Vagina (tissue), 2 donors: ENCODE measurements around the gene DCDC2B.
A peak's percentile ranks its signal among the peaks of the same experiment; 100 is the strongest.

Source experiments
- CTCF ChIP-seq, 3 experiments: fragments of 450-650 bp in 2 of 3; fragments of 200-600 bp in 1 of 3; sonication (generic) in 1 of 3; IDR thresholded peaks; one replicate each; pipeline ENCODE4 v1.5.1; 2017 to 2019; ENCODE audit warnings: antibody characterized with exemption in 3 of 3, mild to moderate bottlenecking in 2 of 3, moderate library complexity in 2 of 3
- POLR2A ChIP-seq, 2 donors: fragments of 450-650 bp; IDR thresholded peaks; one replicate each; pipeline ENCODE4 v1.6.1; 2017; ENCODE audit warnings: antibody characterized with exemption in 2 of 2, mild to moderate bottlenecking in 2 of 2, moderate library complexity in 2 of 2
- POLR2AphosphoS5 ChIP-seq, 2 donors: sonication (generic); formaldehyde crosslinking; IDR thresholded peaks; one replicate each; pipeline ENCODE4 v1.9.0; 2017; ENCODE audit warnings: antibody characterized with exemption in 2 of 2, mild to moderate bottlenecking in 2 of 2, low read depth in 1 of 2; ENCODE audit not compliant: insufficient read depth in 1 of 2

- TF ChIP-seq CTCF (IDR thresholded peaks at IDR 0.05), result no peak
- no peak for TF ChIP-seq POLR2A (IDR thresholded peaks at IDR 0.05)
- TF ChIP-seq POLR2AphosphoS5 (IDR thresholded peaks at IDR 0.05; ENCODE audit: insufficient read depth in 1 of 2, low read depth in 1 of 2), result peak in 1 of 2 donors; percentile 25
Observed at GRCh38 chr1:32163405-32163804, 45.5 kb upstream of the DCDC2B start.
